ENCODE results near the gene SLCO1A2. TPM values are rescaled to one million over a fixed set of nuclear protein-coding genes. Genes with fewer than 3 reads are reported as not detected.

Gene SLCO1A2
- total RNA-seq, 1 donor from 2014 or later = not detected

DNA sequence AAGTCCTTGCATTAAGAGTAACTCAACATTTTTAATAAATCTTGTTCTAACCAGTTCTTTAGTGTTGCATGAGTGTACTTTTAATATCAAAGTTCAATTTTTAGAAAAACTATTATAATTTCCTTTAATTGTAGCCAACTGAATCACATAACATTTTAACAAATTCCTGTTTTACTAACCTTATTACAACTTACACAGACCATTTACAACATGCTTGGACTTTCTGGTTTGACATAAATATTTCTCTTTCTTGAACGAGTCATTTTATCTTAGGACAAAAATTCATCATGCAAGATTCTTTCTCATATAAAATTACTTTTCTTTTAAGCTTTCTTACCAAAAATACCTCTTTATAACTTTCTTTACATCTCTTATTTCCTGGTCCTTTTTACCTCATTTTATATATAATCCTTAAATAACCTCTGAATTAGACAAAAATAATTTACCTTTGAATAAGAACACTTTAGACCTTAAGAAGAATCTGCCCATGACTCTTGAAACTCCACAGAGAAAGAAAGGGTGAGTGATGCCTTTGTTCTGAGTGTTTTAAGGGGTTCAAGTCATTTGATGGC is 3.9 kb downstream of the SLCO1A2 start:
- no peaks in the 10 kb centered on the region for H3K36me3 Mint-ChIP-seq (ENCODE audit: low read depth)
- H3K4me1 Mint-ChIP-seq = no peaks in the 10 kb centered on the region
- H3K27ac Mint-ChIP-seq = no peak overlapping the region
- DNase-seq = no peak
- H3K4me3 Mint-ChIP-seq = no peak overlapping the region
- CTCF ChIA-PET = no interaction called here
- POLR2A ChIA-PET = no interaction called here
- no peaks in the 10 kb centered on the region for H3K27me3 Mint-ChIP-seq
- TF ChIP-seq, protein P1, sequence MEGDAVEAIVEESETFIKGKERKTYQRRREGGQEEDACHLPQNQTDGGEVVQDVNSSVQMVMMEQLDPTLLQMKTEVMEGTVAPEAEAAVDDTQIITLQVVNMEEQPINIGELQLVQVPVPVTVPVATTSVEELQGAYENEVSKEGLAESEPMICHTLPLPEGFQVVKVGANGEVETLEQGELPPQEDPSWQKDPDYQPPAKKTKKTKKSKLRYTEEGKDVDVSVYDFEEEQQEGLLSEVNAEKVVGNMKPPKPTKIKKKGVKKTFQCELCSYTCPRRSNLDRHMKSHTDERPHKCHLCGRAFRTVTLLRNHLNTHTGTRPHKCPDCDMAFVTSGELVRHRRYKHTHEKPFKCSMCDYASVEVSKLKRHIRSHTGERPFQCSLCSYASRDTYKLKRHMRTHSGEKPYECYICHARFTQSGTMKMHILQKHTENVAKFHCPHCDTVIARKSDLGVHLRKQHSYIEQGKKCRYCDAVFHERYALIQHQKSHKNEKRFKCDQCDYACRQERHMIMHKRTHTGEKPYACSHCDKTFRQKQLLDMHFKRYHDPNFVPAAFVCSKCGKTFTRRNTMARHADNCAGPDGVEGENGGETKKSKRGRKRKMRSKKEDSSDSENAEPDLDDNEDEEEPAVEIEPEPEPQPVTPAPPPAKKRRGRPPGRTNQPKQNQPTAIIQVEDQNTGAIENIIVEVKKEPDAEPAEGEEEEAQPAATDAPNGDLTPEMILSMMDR (IDR thresholded peaks at IDR 0.05) = no peak
- peaks cover 13% of the 10 kb centered on the region for H3K9me3 Mint-ChIP-seq
- intact Hi-C loops (cut with micrococcal nuclease) = no loop called here
- ATAC-seq (ENCODE audit: low read depth) = no peak

DNA sequence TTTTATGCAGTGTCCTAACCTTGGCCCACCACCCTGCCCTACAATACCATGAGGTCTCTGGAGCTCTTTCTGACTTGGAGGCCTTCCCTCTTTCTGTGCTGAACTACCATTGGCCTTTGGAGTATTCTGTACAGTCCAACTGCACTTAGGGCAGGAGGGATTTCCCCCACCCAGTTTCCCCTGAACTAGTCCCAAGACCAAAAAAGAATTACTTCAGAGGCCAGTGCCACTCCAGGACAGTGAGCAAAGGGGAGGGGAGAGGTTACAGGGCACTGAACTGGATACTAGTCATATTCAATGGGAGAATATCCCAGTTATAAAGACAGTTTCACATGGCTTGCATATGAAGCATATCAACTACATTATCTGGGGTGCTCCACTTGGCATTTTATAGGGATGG is 6.1 kb downstream of the SLCO1A2 start:
- intact Hi-C loops (cut with micrococcal nuclease) = loop anchor here (2.0 kb wide), 1 partner anchor 54 kb away; no protein-coding TSS in a partner anchor
- ChIA-PET CTCF (no interaction called here), POLR2A (no interaction called here)
- TF ChIP-seq, protein P1 (IDR thresholded peaks at IDR 0.05) = no peak
- no peaks in the 10 kb centered on the region for H3K27me3 Mint-ChIP-seq
- H3K27ac Mint-ChIP-seq = no peak overlapping the region
- peaks cover 13% of the 10 kb centered on the region for H3K9me3 Mint-ChIP-seq
- H3K4me1 Mint-ChIP-seq = no peaks in the 10 kb centered on the region
- no peak for ATAC-seq (ENCODE audit: low read depth)
- H3K4me3 Mint-ChIP-seq = no peak overlapping the region
- H3K36me3 Mint-ChIP-seq (ENCODE audit: low read depth) = no peaks in the 10 kb centered on the region
- no peak for DNase-seq

DNA sequence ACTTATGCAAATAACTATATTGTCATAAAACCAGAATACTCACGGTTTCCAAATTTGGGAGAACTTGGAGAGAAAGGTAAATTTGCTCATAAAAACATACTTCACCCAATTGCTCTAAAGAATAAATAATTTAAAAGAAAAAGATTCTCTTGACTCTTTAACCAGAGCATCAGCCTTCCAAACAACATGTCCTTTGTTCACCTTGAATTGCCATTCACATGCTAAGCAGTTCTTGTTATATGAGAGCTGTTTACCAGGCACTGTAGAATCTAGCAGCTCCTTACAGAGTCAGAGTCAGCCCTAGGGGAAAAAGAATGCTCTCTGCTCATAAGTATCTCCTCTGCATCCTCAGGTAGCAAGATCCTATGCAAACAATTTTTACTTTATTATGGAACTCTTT is 10.2 kb downstream of the SLCO1A2 start:
- DNase-seq (no peak), ATAC-seq (ENCODE audit: low read depth) (no peak)
- Mint-ChIP-seq H3K4me3 (no peak overlapping the region), H3K4me1 (no peaks in the 10 kb centered on the region), H3K27me3 (no peaks in the 10 kb centered on the region), H3K36me3 (ENCODE audit: low read depth) (no peaks in the 10 kb centered on the region), H3K9me3 (peaks cover 7% of the 10 kb centered on the region), H3K27ac (no peak overlapping the region)
- CTCF ChIA-PET = no interaction called here
- TF ChIP-seq, protein P1 (IDR thresholded peaks at IDR 0.05) = no peak
- POLR2A ChIA-PET = no interaction called here
- intact Hi-C loops (cut with micrococcal nuclease) = no loop called here

DNA sequence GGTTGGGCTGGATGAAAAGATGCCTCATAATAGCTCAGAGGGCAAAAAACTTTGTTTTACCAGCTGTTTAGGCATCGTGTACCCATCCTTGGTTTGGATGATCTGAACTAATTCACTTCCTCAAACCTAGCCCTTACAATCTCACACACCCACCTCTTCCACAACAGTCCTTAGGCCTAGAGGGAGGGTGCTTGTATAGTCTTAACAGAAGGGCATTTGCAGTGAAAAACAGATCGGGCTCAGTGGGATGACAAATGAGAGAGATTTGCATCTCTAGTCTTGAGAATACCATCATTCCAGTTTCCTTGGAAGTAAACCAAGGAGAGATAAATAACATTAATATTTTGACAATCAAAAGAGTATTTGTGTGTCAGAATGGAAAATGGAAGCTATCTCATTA is 11.0 kb downstream of the SLCO1A2 start:
- Mint-ChIP-seq H3K27me3 (no peaks in the 10 kb centered on the region), H3K36me3 (ENCODE audit: low read depth) (no peaks in the 10 kb centered on the region), H3K9me3 (peaks cover 7% of the 10 kb centered on the region), H3K4me1 (no peaks in the 10 kb centered on the region), H3K4me3 (no peak overlapping the region), H3K27ac (no peak overlapping the region)
- TF ChIP-seq, protein P1 (IDR thresholded peaks at IDR 0.05) = no peak
- DNase-seq (no peak), ATAC-seq (ENCODE audit: low read depth) (no peak)
- ChIA-PET POLR2A (no interaction called here), CTCF (no interaction called here)
- intact Hi-C loops (cut with micrococcal nuclease) = no loop called here

DNA sequence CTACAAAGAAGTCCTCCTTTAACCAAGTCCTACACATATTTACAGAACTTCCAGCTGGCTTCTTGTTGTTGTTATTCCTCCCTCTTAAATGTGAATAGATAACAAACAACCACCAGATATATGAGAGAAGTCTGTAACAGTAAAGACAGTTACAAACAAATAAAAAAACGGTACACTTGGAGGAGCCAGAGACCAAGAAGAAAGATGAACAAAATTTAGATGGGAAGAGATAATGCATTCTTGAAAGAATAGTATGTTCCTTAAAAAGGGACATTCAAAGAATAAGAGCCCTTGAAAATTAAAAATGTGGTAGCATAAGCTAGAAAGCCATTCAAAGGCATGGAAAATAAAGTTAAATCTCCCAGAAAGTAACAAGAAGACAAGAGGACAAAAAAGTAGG is 25.9 kb downstream of the SLCO1A2 start:
- ChIA-PET CTCF (no interaction called here), POLR2A (no interaction called here)
- H3K27ac Mint-ChIP-seq = no peak overlapping the region
- TF ChIP-seq, protein P1 (IDR thresholded peaks at IDR 0.05) = no peak
- intact Hi-C loops (cut with micrococcal nuclease) = no loop called here
- no peaks in the 10 kb centered on the region for H3K9me3 Mint-ChIP-seq
- no peaks in the 10 kb centered on the region for H3K27me3 Mint-ChIP-seq
- no peak overlapping the region for H3K4me3 Mint-ChIP-seq
- H3K4me1 Mint-ChIP-seq = no peaks in the 10 kb centered on the region
- no peaks in the 10 kb centered on the region for H3K36me3 Mint-ChIP-seq (ENCODE audit: low read depth)
- no peak for DNase-seq
- ATAC-seq (ENCODE audit: low read depth) = no peak

Data from activated B cell treated with CpG ODN at 0.5 μM for 24 hours (primary cell).